NT2/D1 (cell line): ENCODE results near the gene ANKRD13D.

Source experiments
- SUZ12 ChIP-seq: IDR thresholded peaks from 2 replicates; pipeline ENCODE4 v1.6.1; 2011; ENCODE audit not compliant: insufficient read length, insufficient read depth; ENCODE audit errors: extremely low read depth
- ZNF274 ChIP-seq: IDR thresholded peaks from 2 replicates; pipeline ENCODE4 v1.6.1; 2011; ENCODE audit warnings: mild to moderate bottlenecking, low read depth, low read length

GRCh38 chr11:67317888-67318555 lies 28.9 kb downstream of the ANKRD13D start:
- TF ChIP-seq ZNF274 (no peak), SUZ12 (peak; percentile 66)
